LHCN-M2 (cell line): Measurements from ENCODE around the gene NADK2. TPM values are rescaled to one million over a fixed set of nuclear protein-coding genes. Genes with fewer than 3 reads are reported as not detected.

Source experiments
- DNase-seq: peaks from one replicate; pipeline ENCODE4 v3.0.0-alpha.2; 2012; ENCODE audit warnings: low read depth
- total RNA-seq: library from RNA; depleted of rRNA; stranded (reverse); fragments of >200 nt; gene quantifications from 2 replicates; pipeline ENCODE4 v1.2.3, GENCODE V29; 2014; rRNA removed

Gene NADK2
- total RNA-seq, 1 experiment from 2014 or later: 22.2 TPM

GRCh38 chr5:36162810-36163486 is 78.8 kb downstream of the NADK2 start:
- DNase-seq: no peak

GRCh38 chr5:36161361-36161760 is 80.4 kb downstream of the NADK2 start:
- no peak for DNase-seq

- DNase-seq: no peak
Measured at GRCh38 chr5:36160617-36161016, 81.1 kb downstream of the NADK2 start.

GRCh38 chr5:36158144-36158543 is 83.6 kb downstream of the NADK2 start:
- peak; percentile 72 for DNase-seq

- peak; percentile 52 for DNase-seq
Measured at GRCh38 chr5:36156619-36157018, 85.1 kb downstream of the NADK2 start.

- DNase-seq: peak; percentile 97
Measured at GRCh38 chr5:36156121-36156601, 85.6 kb downstream of the NADK2 start.

GRCh38 chr5:36155291-36155690 is 86.4 kb downstream of the NADK2 start:
- DNase-seq: no peak

GRCh38 chr5:36153726-36154125 is 88.0 kb downstream of the NADK2 start:
- DNase-seq: no peak

GRCh38 chr5:36153298-36153677 is 88.4 kb downstream of the NADK2 start:
- no peak for DNase-seq

- peak; percentile 20 for DNase-seq
Measured at GRCh38 chr5:36152324-36153297, 89.1 kb downstream of the NADK2 start.

GRCh38 chr5:36151434-36152323 is 90.0 kb downstream of the NADK2 start, which contains the start of the genes LMBRD2 and SKP2:
LMBRD2 (minus strand) TSS chr5:36151887; CDS start chr5:36143349, 8,538 bp downstream.
SKP2 (plus strand) TSS chr5:36152111; CDS start chr5:36152263, 152 bp downstream.
- DNase-seq: peak; percentile 98

GRCh38 chr5:36150676-36151433 is 90.9 kb downstream of the NADK2 start:
- DNase-seq: peak; percentile 54

- no peak for DNase-seq
Measured at GRCh38 chr5:36147681-36148080, 94.0 kb downstream of the NADK2 start.

- DNase-seq: no peak
Measured at GRCh38 chr5:36146390-36146789, 95.3 kb downstream of the NADK2 start.

GRCh38 chr5:36145311-36145710 is 96.4 kb downstream of the NADK2 start:
- no peak for DNase-seq

Other genes starting within 250 kb of the NADK2 start
- gene UGT3A2, start 175.0 kb downstream of the NADK2 start, total RNA-seq: 1.1 TPM in 1 of 2 replicates, not detected in the other
- 14.7 and 15.9 TPM in 2 replicates for gene LMBRD2, start 90.0 kb downstream of the NADK2 start, total RNA-seq
- gene SKP2, start 89.8 kb downstream of the NADK2 start, total RNA-seq: 62.6 and 88.0 TPM in 2 replicates
- 0.83 and 2.1 TPM in 2 replicates for gene RANBP3L, start 60.0 kb upstream of the NADK2 start, total RNA-seq